ENCODE measurements around the gene ADAM19. TPM values are rescaled to one million over a fixed set of nuclear protein-coding genes. Genes with fewer than 3 reads are reported as not detected.
A peak's percentile ranks its signal among the peaks of the same experiment; 100 is the strongest.

Gene ADAM19
- total and polyA plus RNA-seq, 3 donors from 2014 or later: 3.1 to 4.9 (median 4.5) TPM

- Histone ChIP-seq H3K36me3 (ENCODE audit: low read depth, missing control alignments) (no peaks in the 10 kb centered on the region), H3K4me1 (peaks cover 27% of the 10 kb centered on the region), H3K27ac (peak overlapping the region; percentile 29 to 46), H3K27me3 (no peaks in the 10 kb centered on the region), H3K4me3 (no peak overlapping the region), H3K9me3 (no peaks in the 10 kb centered on the region)
- intact Hi-C loops (cut with DNase I; ENCODE audit: low total_unique reads): no loop called here
- DNase-seq: no peak
- no peak for TF ChIP-seq CTCF (IDR thresholded peaks at IDR 0.05)
- no peak for TF ChIP-seq POLR2A (IDR thresholded peaks at IDR 0.05)
- WGBS, 2 donors: 59% methylated on average over 3 of the region's 3 CpGs
Measured at GRCh38 chr5:157516006-157516405, 59.6 kb downstream of the ADAM19 start.

- TF ChIP-seq CTCF (IDR thresholded peaks at IDR 0.05) (no peak), POLR2A (IDR thresholded peaks at IDR 0.05) (no peak)
- Histone ChIP-seq H3K27ac (no peak overlapping the region), H3K4me1 (peaks cover 28% of the 10 kb centered on the region), H3K9me3 (no peaks in the 10 kb centered on the region), H3K27me3 (no peaks in the 10 kb centered on the region), H3K36me3 (ENCODE audit: low read depth, missing control alignments) (no peaks in the 10 kb centered on the region), H3K4me3 (no peak overlapping the region)
- no peak for DNase-seq
- intact Hi-C loops (cut with DNase I; ENCODE audit: low total_unique reads): no loop called here
- 93 to 96% methylated on average over 2 of the region's 2 CpGs for WGBS, 2 donors
Measured at GRCh38 chr5:157514974-157515373, 60.6 kb downstream of the ADAM19 start.

- 88 to 90% methylated on average over 8 of the region's 8 CpGs for WGBS, 2 donors
- Histone ChIP-seq H3K4me3 (no peak overlapping the region), H3K4me1 (peaks cover 28% of the 10 kb centered on the region), H3K36me3 (ENCODE audit: low read depth, missing control alignments) (no peaks in the 10 kb centered on the region), H3K27me3 (no peaks in the 10 kb centered on the region), H3K27ac (no peak overlapping the region), H3K9me3 (no peaks in the 10 kb centered on the region)
- DNase-seq: no peak
- intact Hi-C loops (cut with DNase I; ENCODE audit: low total_unique reads): no loop called here
- TF ChIP-seq CTCF (IDR thresholded peaks at IDR 0.05) (no peak), POLR2A (IDR thresholded peaks at IDR 0.05) (no peak)
Measured at GRCh38 chr5:157513182-157513581, 62.4 kb downstream of the ADAM19 start.

- TF ChIP-seq POLR2A (IDR thresholded peaks at IDR 0.05) (no peak), CTCF (IDR thresholded peaks at IDR 0.05) (no peak)
- intact Hi-C loops (cut with DNase I; ENCODE audit: low total_unique reads): no loop called here
Measured at GRCh38 chr5:157511651-157512644, 63.6 kb downstream of the ADAM19 start.

More at GRCh38 chr5:157511651-157512644, 63.6 kb downstream of the ADAM19 start:
- H3K4me3 ChIP-seq: no peak overlapping the region
- no peaks in the 10 kb centered on the region for H3K9me3 ChIP-seq
- H3K27ac ChIP-seq: peak overlapping the region in 1 of 2 donors; percentile 66
- peaks cover 23% of the 10 kb centered on the region for H3K4me1 ChIP-seq
- 44 to 57% methylated on average over 9 of the region's 9 CpGs for WGBS, 2 donors
- DNase-seq: peak; percentile 91
- no peaks in the 10 kb centered on the region for H3K27me3 ChIP-seq
- H3K36me3 ChIP-seq (ENCODE audit: low read depth, missing control alignments): no peaks in the 10 kb centered on the region
